ENCODE results near the gene KANTR.
A peak's percentile ranks its signal among the peaks of the same experiment; 100 is the strongest.

KANTR gene, protein sequence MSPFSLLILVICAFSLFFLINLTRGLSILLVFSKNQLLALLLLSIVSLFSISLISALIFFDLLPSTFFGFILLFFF

DNA sequence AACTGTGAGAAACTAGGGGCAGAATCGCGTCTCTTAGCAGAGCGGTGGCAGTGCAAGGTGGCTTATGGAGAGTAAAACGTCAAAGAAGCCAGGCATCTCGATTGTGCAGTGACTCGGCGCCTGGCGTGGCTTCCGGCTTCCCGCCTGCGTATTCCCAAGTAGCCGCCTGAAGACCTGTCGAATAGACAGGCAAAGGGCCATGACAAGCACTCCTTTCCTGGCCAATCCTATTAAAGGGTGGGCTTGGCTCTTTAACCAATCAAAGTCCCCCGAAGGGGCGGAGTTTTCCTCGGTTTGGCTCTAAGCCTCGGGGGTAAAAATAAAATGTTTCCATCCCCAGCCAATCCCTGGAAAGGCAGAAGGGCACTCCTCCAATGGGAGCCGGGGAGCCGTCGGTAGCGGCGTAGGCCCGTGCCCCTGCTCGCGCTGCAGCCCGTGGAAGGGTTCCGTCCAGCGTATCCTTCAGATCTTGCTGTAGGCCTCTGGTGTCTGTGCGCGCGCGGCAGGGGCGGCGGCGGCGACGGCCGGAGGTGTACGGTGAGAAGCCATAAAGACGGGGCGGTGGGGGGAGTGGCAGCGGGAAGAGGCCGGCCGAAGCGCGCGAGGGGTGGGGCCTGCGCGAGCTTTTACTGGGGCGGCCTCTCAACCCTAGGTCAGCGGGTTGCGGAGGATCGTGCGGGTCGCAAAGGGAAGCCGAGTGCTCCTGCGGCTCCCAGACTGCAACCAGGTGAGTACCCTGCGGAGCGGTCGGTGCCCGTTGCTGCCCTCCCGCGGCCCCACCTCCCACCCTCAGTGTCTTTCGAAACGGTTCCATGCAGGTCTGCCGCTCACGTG, at the start of gene KANTR:
Gene KANTR (plus strand): TSS at position 395 of the 834 bp plus-strand sequence. CDS start 30,131 bp downstream, outside the sequence.
- DNase-seq (ENCODE audit: low read depth in 2 of 2, low spot score in 1 of 2) = peak in 1 of 2 donors; percentile 52

DNA sequence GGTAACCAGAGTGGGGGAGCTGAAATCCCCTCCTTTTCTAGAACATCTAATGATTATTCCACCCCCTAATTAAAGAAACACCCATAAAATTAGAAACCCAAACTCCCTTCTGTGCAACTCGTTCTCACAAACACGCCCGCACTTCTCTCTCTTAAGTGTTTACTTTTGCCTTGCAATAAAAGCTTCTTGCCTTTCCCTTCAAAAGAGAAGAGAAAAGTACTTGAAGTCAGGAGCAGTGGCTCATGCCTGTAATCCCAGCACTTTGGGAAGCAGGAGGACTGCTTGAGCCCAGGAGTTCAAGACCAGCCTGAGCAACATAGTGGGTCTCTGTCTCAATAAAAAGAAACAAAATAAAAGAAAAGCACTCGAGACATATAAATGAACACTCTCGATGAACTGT, 48.9 kb upstream of the KANTR start:
- no peak for DNase-seq (ENCODE audit: low read depth in 2 of 2, low spot score in 1 of 2)

DNA sequence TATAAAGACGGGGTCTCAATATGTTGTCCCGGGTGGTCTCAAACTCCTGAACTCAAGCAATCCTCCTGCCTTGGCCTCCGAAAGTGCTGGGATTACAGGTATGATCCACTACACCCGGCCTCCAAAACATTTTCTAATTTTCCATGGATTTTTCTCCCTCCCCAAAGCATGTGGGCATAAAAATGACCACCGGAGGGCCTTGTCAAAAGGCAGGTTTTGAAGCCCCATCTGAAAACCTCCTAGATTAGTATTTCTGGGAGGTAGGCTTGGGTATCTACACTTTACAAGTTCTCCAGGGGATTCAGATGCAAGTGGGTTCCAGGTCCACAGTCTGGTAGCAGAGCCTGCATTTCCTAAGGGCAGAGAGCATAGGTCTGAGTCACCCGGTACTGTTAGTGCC, 46.7 kb upstream of the KANTR start:
- DNase-seq (ENCODE audit: low read depth in 2 of 2, low spot score in 1 of 2) = no peak

DNA sequence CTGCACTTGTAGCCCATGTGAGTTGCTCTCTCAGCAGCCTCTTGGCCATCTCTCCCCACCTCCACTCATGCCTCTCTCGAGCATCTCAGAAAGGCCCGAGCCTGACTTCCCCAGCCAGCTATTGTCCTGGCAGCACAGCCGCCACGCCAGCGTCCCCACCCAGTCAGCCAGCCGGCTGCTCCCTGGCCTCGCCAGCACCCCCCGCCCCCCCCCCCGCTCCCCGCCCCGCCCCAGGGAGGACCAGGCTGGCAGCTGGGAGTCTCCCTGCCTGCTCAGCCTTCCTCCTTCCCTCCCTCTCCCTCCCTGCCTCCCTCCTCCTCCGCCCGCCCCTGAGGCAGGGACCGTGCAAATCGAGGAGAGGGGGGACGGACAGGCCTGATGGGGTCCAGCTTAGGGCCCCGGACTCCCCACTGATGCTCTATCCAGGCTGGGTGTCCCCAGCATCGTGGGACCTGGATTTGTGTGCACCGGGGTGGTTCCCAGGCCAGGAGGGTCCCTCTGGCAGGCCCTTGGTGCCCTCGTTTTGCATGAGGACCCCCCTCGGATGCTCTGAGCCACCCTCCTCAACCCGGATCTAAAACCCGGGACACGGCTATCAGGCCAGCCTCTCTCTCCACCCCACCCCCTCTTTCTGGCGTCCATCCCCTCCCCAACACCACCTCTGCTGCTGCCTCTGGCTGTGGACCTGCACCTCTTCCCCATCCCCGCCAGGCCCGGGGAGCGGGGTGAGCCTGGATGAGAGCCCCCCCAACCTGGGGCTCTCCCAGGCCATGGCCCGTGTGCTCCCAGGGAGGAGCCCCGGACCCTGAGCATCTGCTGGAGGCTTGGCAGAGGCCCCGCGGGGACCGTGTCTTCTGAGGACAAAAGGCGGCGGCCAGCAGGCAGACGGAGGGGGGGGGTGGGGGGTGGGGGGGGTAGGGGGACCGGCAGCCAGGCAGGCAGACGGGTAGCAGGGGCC, 45.5 kb upstream of the KANTR start, which contains the start of gene GPR173:
Gene GPR173 (plus strand): TSS at position 621 of the 958 bp plus-strand sequence. CDS start 27,833 bp downstream, outside the sequence.
- DNase-seq (ENCODE audit: low read depth in 2 of 2, low spot score in 1 of 2) = no peak

DNA sequence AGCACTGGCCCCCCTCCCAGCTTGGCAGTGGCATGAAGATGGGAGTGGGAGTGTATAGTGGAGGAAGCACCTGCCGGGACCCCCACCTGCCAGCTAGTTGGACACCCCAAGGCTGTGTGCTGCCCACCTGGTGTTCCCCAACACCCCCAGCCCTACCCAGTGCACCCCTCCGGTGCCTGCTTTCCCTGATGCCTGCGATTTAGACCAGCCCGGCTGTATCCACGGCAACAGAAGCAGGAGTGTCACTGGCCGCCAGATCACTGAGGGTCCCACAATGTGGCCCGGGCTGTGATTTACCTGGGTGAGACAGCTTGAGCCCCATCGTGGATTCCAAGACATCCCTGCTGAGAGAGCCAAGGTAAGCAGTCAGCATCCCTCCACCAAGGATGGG, 44.8 kb upstream of the KANTR start:
- DNase-seq (ENCODE audit: low read depth in 2 of 2, low spot score in 1 of 2) = no peak

DNA sequence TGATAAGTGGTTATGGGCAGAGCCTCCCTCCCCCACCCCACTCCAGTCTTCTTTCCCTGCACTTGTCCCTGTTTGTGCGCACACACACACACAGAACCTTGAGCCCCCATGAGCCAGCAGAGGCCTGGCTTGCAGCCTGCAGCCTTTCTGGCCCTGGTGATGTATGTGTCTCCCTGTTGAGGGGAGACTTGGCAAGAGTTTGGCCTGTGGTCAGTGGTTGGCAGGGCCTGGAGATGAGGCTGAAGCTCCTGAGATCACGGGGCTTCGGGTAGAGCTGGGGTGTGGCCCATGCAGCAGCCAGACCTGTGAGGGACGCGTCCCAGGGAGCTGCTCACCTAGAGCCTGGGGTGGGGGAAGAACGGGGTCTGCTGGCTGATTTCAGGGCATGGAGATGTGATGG, 43.1 kb upstream of the KANTR start:
- DNase-seq (ENCODE audit: low read depth in 2 of 2, low spot score in 1 of 2) = no peak

DNA sequence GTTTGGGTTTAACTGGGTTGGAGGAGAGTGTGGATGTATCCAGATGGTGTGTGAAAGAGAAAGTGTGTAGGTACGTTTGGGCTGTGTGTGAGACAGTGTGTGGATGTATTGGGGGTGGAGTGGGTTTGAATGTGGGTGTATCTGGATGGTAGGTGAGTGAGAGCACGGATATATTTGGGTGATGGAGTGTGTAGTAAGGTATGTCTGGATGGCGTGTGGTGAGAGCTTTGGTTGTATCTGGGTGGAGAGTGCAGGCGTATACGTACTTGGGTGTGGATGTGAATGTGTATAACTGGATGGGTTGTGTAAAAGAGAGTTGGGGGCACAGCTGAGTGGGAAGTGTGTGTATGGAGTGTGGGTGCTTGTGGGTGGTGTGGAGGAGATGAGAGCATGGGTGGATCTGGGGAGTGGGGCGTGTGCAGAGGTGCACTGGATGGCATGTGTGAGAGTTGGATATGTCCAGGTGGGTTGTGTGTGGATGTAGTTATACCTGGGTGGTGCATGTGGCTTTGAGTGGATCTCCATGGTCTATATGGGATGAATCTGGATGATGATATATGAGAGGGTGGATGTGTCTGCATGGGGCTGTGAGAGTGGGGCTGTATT, 38.6 kb upstream of the KANTR start:
- no peak for DNase-seq (ENCODE audit: low read depth in 2 of 2, low spot score in 1 of 2)

DNA sequence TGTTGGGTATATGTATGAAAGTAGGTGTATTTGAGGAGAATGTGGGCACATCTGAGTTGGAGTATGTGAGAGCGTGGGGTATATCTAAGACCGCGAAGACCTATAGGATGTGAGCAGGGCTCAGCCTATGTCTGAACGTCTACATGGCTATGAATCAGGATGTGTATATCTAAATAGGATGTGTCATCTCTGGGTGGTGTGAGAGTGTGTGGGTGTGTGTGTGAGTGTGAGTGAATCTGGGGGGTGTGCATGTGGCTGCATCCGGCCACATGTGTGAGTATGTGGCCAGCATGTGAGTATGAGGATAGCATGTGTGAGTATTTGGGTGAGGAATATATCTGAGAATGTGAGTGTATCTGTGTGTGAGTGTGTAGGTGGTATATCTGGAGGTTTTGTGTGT, 37.6 kb upstream of the KANTR start:
- DNase-seq (ENCODE audit: low read depth in 2 of 2, low spot score in 1 of 2) = no peak

DNA sequence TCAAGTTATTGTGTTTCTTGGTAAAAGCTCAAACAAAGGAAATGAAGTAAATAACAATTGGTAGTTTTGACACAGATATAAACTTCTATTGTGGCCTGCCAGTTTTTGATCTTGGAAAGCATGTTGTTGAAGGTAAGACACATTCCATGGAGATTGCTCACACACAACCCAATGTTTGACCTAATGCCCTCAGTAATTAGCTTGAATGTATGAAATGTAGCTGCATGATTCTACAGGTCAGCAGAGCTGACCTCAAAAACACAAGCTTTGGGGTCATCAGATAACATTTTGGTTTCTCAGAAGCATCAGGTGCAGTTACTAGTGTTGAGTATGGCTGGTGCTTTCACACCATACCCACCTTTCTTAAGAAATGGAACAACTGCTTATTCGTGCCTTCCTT, 28.8 kb upstream of the KANTR start:
- DNase-seq (ENCODE audit: low read depth in 2 of 2, low spot score in 1 of 2) = no peak

DNA sequence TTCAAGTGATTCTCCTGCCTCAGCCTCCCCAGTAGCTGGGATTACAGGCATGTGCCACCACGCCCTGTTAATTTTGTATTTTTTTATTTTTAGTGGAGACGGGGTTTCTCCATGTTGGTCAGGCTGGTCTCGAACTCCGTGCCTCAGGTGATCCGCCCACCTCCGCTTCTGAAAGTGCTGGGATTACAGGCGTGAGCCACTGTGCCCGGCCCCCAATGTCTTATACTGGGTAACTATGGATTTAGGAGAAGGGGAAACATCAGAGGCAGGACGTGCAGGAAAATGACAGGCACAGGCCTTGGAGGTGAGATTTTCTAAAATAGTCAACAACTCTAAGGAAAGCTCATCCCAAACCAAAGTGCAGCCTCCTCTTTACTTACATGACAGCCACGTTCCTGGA, 22.9 kb upstream of the KANTR start:
- DNase-seq (ENCODE audit: low read depth in 2 of 2, low spot score in 1 of 2) = no peak

DNA sequence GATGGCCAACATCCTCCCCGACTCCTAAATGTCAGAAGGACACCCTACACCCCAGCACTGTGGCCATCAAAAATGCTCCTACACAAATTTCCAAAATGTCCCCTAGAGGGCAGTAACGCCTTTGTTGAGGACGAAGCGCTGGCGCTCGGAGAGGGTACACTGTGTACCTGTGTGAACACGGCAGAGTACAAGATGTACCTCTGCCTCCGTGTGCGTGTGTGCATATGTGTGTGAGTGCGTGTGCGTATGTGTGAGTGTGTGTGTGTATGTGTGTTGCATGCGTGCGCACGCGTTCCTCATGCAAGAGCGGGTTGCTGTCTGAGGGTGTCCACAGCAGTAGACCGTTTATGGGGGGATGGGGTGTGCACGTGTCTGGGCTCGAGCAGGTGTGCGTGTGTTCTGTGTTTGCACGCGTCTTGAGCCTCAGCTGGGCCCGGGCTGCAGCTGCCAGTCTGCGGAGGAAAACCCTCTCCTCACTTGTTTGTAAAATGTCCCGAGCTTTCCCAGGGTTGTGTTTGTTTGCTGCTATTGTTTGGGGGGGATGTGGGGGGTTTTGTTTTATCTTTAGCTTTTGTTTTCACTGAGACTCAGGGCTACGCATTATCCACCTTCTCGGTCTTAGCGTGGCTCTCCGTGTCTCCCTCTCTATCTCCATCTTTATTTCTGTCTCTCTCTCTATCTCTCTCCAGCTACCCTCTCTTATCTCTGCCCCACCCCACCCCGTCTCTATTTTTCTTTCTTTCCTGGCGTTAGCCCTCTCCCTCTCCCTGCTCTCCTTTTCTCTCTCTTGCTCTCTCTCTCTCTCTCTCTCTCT, 22.1 kb upstream of the KANTR start:
- no peak for DNase-seq (ENCODE audit: low read depth in 2 of 2, low spot score in 1 of 2)

DNA sequence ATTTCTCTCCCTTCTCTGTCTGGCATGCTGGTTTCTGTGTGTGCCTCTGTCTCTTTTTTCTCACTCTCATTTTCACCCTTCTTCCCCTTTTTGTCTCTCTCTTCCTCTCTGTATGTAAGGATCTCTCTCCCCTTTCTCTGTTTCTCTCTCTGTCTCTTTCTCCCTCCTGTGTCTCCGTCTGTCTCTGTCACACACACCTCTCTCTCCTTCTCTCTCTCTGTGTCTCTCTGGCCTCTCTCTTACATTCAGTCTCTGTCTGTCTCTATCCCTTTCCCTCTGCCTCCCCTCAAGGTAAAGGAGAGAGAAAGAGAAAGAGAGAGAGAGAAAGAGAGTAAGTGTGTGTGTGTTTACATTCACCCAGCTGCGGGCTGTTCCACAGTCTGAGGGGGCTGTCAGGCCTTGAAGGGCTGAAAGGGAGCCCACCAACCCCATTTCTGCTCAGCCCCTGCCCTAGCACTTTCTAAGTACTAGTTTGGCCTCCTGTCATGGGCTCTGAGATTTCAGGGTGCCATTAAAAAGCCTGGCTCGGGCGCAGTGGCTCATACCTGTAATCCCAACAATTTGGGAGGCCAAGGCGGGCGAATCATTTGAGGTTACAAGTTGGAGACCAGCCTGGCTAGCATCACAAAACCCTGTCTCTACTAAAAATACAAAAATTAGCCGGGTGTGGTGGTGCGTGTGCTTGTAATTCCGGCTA, 21.4 kb upstream of the KANTR start:
- DNase-seq (ENCODE audit: low read depth in 2 of 2, low spot score in 1 of 2) = no peak

DNA sequence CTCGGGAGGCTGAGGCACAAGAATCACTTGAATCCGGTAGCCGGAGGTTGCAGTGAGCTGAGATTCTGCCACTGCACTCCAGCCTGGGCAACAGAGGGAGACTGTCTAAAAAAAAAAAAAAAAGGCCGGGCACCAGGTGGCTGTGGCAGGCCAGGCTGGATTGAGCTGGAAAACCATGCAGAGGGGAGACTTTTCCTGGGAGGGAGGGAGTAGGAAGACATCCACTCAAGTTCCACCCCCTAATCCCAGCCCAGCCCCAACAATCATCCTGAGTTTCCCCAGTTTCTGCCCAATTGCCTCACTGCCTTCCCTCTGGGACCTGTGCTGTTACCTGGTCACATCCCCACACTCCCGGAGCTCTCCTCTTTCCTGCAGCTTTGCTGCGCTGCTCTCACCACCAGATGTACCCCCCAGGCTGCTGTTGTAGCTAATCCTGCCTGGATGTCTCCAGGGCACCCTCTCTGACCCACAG, 20.8 kb upstream of the KANTR start:
- DNase-seq (ENCODE audit: low read depth in 2 of 2, low spot score in 1 of 2) = no peak

DNA sequence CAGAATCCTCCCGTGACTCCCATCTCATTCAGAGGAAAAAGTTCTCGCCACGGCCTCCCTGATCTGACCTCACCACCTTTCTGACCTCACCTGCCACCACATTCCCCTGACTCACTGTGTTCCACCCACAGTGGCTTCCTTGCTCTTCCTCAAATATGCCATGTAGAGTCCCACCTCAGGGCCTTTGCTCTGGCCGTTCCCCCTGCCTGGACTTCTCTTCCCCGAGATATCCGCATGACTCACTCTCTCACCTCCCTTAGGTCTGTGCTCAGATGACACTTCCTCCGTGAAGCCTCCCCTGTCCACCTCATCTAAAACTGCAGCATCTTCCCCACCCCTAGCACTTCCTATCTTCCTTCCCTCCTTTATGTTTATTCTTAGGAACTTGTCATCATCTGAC, 18.9 kb upstream of the KANTR start:
- no peak for DNase-seq (ENCODE audit: low read depth in 2 of 2, low spot score in 1 of 2)

DNA sequence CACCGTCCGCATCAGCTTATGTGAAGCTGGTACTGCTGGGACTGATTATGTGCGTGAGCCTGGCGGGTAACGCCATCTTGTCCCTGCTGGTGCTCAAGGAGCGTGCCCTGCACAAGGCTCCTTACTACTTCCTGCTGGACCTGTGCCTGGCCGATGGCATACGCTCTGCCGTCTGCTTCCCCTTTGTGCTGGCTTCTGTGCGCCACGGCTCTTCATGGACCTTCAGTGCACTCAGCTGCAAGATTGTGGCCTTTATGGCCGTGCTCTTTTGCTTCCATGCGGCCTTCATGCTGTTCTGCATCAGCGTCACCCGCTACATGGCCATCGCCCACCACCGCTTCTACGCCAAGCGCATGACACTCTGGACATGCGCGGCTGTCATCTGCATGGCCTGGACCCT, 17.3 kb upstream of the KANTR start:
- DNase-seq (ENCODE audit: low read depth in 2 of 2, low spot score in 1 of 2) = no peak

DNA sequence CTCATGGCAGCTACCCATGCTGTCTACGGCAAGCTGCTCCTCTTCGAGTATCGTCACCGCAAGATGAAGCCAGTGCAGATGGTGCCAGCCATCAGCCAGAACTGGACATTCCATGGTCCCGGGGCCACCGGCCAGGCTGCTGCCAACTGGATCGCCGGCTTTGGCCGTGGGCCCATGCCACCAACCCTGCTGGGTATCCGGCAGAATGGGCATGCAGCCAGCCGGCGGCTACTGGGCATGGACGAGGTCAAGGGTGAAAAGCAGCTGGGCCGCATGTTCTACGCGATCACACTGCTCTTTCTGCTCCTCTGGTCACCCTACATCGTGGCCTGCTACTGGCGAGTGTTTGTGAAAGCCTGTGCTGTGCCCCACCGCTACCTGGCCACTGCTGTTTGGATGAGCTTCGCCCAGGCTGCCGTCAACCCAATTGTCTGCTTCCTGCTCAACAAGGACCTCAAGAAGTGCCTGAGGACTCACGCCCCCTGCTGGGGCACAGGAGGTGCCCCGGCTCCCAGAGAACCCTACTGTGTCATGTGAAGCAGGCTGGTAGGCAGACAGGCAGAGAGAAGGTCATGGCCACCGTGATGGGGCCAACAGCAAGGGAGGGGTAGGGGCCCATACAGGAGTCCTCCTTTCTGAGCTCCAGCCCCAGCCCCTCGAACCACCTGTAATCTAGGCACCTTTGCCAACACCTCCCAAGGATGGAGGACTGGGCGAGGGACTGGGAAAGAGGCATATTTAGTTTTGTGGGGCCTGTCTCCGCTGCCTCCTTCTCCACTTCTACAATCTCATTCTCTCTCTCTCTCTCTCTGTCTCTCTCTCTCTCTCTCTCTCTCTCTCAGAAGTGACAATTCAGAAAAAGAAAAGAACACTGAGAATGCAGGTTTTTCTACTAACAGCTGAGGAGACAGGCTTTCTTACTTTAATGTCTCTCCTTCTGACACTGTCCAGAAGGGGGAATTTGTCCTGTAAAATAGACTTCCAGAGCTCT, 16.4 kb upstream of the KANTR start:
- no peak for DNase-seq (ENCODE audit: low read depth in 2 of 2, low spot score in 1 of 2)

DNA sequence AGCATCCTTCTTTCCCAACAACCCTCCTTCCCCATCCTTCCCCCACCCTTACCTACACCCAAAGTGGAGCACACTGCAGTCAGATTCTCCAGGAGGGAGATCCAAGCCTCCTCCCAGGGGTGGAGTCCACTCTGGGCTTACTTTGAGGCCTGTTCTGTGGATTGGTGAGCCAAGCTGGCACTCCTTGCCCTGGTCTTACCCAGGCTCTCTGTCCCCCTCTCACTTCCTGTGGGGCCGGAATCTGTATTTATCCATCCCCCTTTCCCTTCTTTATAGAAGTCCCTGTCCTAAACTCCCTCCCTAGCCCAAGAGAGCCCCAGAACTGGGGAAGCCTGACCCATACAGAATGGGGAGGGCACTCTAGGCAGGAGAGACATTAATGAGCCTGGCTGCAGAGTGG, 15.0 kb upstream of the KANTR start:
- DNase-seq (ENCODE audit: low read depth in 2 of 2, low spot score in 1 of 2) = no peak

All from stimulated activated CD8-positive, alpha-beta memory T cell treated with anti-CD3 and anti-CD28 coated beads, Interleukin-4, amount 100 ng/mL, for 1 hour (primary cell).